Breast epithelium (tissue), 3 donors: ENCODE results near the gene MPP2.

Source experiments
- POLR2A ChIP-seq: fragments of 450-650 bp; IDR thresholded peaks from one replicate; pipeline ENCODE4 v1.6.1; 2016; ENCODE audit warnings: antibody characterized with exemption, mild to moderate bottlenecking, moderate library complexity
- TF ChIP-seq, protein P1 (sequence below), 3 donors: fragments of 450-650 bp; IDR thresholded peaks; one replicate each; pipeline ENCODE4 v1.5.1; 2016 to 2017; ENCODE audit warnings: antibody characterized with exemption in 3 of 3, mild to moderate bottlenecking in 3 of 3, moderate library complexity in 3 of 3

DNA sequence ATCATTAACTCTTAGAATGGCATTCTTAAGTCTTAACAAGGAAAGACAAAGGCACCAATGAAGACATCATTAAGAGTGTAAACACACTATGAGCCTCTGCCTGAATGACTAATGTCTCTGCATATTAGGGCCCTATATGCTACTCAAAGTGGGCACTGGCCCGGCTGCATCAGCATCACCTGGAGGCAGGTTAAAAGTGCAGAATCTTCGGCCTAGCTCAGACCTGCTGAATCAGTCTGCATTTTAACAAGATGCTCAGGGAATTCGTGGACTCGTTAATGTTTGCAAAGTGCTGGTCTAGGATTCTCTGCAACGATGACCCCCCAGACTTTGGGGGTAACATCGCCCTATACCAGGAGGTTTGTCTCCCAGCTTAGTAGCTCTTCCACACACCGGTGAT, 81.1 kb downstream of the MPP2 start:
- TF ChIP-seq POLR2A = no peak
- TF ChIP-seq, protein P1, sequence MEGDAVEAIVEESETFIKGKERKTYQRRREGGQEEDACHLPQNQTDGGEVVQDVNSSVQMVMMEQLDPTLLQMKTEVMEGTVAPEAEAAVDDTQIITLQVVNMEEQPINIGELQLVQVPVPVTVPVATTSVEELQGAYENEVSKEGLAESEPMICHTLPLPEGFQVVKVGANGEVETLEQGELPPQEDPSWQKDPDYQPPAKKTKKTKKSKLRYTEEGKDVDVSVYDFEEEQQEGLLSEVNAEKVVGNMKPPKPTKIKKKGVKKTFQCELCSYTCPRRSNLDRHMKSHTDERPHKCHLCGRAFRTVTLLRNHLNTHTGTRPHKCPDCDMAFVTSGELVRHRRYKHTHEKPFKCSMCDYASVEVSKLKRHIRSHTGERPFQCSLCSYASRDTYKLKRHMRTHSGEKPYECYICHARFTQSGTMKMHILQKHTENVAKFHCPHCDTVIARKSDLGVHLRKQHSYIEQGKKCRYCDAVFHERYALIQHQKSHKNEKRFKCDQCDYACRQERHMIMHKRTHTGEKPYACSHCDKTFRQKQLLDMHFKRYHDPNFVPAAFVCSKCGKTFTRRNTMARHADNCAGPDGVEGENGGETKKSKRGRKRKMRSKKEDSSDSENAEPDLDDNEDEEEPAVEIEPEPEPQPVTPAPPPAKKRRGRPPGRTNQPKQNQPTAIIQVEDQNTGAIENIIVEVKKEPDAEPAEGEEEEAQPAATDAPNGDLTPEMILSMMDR (IDR thresholded peaks at IDR 0.05) = no peak
